HG02588 (cell line): ENCODE data around the gene SNX32.
"Not testable (repeated sequence)": the region's sequence is repeated elsewhere in the genome, so short reads cannot be mapped to it uniquely, and the experiment has no call there.

Experiments
- ATAC-seq: cut with Tn5 transposase; IDR thresholded peaks from one replicate; pipeline ENCODE4 v1.9.1; 2021; ENCODE audit warnings: mild to moderate bottlenecking, moderate library complexity; ENCODE audit not compliant: unreplicated experiment

SNX32 gene

DNA sequence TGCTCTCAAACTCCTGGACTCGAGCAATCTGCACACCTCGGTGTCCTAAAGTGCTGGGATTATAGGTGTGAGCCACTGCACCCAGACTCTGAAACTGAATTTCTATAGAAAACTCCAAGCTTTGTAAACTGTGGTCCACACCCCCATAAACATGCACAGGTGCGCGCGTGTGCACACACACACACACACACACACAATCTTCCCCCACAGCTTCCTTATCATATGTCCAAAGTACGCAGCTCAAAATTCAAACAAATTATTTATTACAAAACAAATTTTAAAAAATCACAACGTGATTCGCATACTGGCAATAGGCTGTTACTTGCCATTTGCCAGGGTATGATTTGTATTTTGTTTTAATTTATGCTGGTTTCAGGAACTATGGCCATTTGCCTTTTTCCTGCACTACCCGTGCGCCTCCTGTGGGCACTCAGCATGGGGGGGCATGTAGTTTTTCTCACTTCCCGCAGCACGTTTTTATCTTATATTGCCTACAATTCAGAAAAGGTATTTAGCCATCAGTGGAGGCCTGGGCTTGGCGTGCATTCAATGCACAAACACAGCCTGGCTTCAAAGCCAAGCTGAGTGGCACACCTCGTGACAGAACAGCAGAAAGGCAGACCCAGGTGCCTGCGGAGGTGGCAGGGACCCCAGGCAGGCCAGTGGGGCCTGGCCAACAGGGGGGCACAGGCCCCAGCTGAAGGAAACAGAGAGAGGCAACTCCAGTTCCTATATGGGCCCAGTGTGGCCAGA, 10.8 kb upstream of the SNX32 start:
- ATAC-seq, result no peak

DNA sequence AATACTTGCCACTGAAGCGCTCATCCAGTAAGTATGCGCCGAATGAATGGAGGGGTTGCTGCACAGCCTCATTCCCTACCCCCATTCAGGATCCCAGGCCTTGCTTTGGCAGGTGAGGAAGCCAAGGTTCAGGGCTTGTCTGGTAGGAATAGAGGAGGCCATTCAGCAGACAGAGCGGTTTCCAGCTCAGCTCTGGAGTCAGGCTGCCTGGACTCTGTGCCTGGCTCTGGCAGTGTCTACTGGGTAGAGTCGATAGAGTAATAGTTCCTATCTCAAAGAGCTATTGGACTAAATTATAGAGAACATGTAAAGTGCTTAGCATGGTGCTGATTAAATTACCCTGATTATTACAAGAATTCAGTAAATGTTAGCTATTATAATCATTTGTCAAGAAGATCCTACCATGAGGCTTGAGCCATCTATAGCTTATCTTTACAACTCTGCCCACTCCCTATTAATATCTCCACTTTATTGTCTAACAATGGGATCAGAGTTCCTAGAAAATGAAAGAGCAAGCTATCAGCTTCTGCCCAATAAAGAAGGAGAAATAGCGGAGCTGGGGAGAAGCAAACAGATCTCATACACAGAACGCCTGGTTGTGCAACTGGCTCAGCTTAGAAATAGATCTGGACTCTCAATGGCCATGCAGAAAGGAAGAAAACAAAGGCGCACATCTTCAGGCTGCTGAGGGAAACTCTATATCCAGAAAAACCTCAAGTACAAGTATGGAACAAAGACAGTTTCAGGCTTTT, 6.6 kb upstream of the SNX32 start:
- ATAC-seq, result no peak

DNA sequence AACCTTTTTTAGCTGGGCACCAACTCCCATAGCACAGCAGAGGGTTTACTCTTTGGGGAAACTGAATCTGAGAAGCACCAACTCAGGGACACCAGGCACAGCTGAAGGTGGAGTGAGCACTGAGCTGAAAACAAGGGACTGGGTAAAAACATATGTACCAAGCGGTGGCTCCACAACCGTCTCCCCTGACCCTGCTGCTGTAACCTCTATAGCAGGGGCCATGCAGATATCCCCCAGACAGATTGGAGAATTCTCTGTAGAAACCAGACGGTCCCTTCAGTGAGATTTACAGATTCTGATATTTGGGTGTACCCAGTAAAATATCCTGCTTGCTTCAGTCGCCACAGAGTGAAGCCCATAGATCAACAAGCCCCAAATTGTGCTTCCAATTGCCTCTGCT, 4.3 kb upstream of the SNX32 start:
- ATAC-seq, result no peak

DNA sequence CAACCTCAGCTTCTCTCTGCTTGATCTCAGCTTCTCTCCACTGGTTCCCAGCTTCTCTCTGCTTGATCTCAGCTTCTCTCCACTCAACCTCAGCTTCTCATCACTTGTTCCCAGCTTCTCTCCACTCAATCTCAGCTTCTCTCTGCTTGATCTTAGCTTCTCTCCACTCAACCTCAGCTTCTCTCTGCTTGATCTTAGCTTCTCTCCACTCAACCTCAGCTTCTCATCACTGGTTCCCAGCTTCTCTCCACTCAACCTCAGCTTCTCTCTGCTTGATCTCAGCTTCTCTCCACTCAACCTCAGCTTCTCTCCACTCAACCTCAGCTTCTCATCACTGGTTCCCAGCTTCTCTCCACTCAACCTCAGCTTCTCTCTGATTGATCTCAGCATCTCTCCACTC, 1.5 kb upstream of the SNX32 start:
- not testable (repeated sequence) for ATAC-seq

DNA sequence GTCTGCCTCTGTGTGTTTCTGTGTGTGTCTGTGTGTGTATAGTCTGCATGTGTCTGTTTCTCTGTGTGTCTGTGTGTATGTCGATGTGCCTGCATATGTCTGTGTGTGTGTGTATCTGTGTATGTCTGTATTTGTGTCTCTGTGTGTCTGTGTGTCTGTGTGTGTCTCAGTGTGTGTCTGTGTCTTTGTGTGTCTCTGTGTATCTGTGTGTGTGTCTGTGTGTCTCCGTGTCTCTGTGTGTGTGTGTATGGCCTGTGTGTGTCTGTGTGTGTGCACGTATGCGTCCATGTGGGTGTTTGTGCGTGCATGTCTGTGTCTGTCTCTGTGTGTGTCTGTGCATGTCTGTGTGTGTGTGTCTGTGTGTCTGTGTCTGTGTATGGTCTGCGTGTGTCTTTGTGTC, 439 bp downstream of the SNX32 start:
- ATAC-seq, result no peak

DNA sequence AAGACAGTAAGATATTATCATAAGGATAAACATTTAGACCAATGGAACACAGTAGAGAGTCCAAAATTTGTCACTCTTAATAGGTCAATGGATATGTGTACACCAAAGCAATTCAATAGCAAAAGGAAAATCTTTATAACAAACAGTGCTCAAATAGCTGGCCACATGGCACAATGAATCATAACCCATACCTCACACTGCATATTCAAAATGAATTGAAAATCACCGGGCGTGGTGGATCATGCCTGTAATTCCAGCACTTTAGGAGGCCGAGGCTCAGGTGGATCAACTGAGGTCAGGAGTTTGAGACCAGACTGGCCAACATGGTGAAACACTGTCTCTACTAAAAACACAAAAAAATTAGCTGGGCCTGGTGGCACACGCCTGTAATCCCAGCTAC, 8.4 kb downstream of the SNX32 start:
- no peak for ATAC-seq

DNA sequence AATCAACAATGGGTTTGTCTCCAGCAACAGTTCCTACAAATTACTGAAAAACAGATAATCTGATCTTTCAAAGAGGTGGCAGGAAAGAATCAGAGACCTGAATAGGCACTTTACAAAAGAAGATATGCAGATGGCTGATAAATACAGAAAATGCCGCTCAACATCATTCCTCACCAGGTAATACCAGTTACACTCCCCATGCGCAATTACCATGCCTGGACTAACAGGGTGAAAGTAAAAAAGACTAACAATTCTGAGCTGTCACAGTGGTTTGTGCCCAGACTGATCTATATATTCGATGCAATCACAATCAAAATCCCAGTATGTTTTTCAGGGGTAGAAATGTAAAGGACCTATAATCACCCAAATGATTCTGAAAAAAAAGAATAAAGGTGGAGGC, 10.0 kb downstream of the SNX32 start:
- ATAC-seq, result no peak

DNA sequence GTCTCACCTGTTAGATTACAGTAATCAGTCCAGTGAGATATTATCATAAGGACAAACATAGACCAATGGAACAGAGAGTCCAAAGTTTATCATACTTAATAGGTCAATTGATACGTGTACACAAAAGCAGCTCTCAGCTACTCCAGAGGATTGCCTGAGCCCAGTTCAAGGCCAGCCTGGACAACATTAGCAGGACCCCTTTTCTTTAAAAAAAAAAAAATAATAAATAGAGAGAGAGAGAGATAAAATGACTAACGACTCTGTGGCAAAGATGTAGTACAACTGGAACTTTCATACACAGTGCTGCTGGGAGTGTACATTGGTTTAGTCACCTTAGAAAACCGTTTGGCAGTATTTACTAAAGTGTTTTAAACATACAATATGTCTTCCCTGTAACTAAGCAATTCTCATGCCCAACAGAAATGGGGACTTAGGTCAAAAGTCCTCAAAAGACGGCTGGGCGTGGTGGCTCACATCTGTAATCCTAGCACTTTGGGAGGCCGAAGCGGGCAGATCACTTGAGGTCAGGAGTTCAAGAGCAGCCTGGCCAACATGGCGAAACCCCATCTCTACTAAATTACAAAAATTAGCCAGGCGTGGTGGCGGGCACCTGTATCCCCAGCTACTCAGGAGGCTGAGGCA, 10.6 kb downstream of the SNX32 start:
- ATAC-seq, result no peak

DNA sequence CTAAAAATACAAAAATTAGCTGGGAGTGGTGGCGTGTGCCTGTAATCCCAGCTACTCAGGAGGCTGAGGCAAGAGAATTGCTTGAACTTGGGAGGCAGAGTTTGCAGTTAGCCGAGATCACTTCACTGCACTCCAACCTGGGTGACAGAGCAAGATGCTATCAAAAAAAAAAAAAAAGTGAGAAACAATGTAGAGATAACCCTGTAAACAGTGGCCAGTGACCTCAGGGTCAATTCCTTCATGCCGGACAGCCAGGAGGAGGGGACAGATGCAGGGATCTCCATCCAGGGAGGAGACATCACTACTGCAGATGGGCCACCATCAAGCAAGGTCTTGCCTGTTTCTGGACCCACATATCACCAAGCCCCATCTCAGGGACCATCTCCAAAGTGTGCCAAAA, 14.0 kb downstream of the SNX32 start:
- ATAC-seq, result no peak

DNA sequence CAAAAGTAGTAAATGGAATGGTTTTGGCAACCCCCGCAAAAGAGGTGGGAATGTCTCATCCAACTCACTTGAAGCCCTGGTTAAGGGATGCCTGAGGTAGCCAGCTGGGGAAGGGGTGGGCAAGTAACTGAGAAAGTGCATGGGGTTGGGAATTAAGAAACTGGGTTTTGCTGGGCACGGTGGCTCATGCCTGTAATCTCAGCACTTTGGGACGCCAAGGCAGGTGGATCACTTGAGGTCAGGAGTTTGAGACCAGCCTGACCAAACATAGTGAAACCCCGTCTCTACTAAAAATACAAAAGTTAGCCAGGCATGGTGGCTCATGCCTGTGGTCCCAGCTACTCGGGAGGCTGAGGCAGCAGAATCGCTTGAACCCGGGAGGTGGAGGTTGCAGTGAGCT, 14.9 kb downstream of the SNX32 start:
- not testable (repeated sequence) for ATAC-seq

DNA sequence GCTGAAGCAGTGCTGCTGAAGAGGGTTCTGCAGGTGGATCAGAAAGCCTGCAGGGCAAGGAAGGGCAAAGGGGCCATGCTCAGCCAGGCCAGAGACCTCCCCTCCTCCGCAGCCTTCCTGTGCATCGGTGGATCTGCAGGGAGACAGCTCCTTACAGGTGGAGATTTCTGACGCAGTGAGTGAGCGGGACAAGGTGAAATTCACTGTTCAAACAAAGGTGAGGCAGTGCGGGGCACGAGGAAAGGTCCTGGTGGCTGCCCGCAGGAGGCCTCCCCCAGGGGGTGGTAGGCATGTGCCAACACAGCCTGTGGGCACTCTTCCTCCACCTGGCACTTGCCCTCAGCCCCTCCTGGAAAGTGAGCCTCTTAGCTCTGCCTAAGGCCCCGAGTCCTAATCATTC, 15.6 kb downstream of the SNX32 start:
- ATAC-seq, result no peak

DNA sequence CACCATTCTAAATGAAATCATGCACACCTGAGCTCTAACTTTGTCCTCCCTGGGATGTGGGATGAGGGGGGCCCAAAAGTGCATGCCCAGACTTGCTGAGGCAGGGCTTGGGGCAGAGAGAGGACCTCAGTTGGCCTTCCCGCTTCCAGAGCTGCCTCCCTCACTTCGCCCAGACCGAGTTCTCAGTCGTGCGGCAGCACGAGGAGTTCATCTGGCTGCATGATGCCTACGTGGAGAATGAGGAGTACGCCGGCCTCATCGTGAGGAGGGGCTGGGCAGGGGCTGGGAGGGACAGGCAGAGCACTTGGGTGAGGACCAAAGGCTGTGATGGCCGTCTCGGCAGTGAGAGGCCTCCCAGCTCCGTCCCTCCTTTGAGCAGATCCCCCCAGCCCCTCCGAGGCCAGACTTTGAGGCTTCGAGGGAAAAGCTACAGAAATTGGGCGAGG, 16.0 kb downstream of the SNX32 start:
- no peak for ATAC-seq

DNA sequence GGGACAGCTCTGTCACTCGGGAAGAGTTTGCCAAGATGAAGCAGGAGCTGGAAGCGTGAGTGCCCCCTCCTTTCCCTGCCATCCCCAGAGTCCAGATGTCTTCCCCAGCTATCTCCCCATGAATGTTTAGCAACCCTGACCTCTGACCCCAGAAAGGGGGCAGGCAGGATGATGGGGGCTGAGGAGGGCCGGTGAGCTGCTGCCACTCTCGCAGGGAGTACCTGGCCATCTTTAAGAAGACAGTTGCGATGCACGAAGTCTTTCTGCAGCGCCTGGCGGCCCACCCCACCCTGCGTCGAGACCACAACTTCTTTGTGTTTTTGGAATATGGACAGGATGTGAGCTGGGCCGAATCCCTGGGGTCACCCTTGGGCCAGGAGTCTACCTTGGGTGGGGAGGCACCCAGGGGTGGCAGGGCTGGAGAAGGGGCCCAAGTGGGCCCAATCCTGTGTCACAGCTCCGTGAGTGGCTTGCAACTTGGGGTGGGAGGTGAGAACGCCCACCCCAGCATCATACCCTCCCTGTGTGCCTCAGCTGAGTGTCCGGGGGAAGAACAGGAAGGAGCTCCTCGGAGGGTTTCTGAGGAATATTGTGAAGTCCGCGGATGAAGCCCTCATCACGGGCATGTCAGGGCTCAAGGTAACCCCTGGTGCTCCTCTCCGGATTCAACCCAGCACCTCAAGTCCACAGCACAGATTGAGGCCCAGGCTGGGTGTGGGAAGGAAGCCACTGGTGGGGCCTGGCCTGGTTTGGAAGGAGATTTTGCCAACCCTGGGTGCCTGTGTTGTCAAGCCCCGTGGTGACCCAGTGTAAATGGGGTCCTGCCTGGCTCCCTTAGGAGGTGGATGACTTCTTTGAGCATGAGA, 16.7 kb downstream of the SNX32 start:
- no peak for ATAC-seq

DNA sequence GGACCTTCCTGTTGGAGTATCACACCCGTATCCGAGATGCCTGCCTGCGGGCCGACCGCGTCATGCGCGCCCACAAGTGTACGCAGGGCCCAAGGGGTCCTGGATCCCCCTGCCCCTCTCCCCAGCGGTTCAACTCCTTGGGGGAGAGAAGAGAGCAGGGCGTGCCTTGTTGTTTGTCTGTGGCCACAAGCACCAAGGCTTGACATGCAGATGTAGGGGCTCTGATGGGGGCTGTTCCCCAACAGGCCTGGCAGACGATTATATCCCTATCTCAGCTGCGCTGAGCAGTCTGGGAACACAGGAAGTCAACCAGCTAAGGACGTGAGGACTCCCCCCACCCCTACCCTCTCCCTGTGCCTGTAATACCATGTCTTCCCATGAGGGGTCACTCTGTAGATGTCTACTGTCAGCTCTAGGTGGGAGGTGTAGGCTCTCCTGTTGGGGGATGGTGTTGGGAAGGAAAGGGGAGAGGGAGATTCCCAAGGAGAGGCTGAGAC, 17.4 kb downstream of the SNX32 start:
- no peak for ATAC-seq

DNA sequence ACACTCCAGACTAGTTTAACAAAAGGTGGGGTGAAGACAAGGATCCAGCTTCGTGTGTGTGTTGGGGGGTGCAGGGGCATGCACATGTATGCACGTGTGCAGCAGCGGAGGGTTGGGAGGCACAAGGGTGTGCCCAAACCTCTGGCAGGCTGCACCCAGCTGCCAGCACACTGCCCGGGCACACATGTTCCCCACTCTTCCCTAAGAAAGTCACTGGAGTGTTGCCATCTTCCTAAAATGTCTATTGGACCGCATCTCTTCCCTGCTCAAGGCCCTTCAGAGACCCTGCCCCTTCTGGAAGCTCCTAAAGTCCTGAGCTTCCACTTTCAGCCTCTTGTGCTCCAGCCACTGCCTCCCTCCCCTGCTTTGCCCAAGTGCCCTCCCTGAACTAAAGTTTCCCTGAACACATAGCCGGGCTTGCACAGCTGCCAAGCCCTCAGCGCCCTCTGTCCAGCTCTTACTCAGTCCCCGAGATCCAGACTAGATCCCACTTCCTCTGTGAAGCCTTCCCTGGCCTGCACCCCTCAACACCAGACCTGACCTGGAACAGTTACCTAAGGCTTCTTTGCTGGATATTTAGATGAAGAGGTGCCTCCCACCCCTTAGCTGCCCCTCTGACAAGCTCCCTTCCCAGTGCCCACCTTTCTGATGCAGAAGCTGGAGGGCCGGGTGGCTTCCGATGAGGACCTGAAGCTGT, 18.2 kb downstream of the SNX32 start:
- no peak for ATAC-seq

DNA sequence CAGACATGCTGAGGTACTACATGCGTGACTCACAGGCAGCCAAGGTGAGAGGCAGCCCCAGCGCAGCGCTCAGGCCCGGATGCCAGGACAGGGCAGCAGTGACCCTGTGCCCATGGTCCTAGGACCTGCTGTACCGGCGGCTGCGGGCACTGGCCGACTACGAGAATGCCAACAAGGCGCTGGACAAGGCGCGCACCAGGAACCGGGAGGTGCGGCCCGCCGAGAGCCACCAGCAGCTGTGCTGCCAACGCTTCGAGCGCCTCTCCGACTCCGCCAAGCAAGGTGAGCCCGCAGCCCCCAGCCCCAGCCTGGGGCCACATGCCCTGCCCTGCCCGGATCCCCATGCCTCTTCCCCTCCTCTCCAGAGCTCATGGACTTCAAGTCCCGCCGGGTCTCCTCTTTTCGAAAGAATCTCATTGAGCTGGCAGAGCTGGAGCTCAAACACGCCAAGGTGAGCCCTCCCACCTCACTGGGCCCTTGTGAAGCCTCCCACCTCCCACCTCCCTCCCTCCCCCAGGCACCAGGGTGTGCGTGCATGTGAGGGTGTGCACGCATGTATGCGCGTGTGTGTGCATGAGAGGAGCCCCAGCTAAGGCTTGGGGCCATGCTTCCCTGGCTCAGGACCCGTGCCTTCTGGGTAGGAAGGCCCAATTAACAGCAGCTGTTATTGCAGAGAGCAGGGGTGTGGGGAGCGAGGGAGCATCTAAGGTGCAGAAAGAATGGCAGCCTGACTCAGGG, 18.9 kb downstream of the SNX32 start:
- ATAC-seq, result no peak

DNA sequence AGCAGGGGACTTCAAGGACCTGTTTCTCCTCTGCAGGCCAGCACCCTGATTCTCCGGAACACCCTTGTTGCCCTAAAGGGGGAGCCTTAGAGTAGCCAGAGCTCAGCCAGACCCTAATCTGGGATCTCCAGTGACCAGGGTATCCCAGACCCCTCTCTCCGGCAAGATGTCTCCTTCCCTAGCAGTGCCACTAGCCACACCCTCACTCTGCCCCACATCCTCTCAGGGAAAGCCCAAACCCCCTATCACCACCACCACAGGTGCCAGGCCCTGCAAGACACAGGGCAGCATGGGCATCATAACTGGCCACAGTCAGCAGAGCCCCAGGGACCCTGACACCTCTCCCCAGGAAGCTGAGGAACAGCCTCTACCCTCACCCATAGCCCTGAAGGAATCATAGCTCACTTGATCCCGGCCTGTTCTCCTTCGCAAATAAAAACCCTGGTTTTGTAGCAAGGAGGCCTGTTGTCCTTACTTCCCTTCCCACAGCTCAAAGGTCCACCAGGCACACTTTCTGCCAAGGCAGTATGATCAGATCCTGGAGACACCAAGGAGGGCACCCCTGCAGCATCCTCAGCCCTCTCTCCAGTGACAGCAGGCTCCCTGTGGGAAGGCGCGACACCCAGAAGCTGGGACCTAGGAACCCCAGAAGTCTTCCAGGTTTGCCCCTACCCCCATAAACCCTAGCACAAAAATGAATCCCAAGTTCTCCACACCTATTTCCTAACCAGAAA, 19.6 kb downstream of the SNX32 start:
- ATAC-seq, result no peak

DNA sequence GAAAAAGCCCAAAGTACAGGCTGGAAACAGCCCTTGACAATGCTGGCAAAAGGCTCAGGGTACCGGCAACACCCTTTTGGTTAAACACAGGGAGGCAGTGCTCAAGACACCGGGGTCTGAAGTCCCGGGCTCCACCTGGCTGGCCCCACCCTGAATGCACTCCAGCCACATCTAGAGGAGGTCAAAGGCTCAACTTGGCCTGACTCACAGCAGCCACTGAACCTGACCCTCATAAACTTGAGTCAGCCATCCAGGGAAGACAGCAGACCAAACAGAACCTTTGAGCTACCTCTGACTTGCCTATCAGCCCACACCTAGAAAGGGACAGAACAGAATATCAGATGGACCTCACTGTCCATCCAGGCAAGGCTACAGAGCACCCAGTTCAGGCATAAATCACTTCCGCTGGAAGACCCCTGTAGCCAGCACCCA, 20.4 kb downstream of the SNX32 start:
- ATAC-seq, result no peak
